Subcutaneous abdominal adipose tissue (tissue), 5 donors: ENCODE measurements around the gene CLPX.

Experiments
- H3K27ac ChIP-seq: one replicate; pipeline ENCODE4 v1.7.0; 2013; ENCODE audit warnings: low read depth, mild to moderate bottlenecking, inconsistent platforms, low read length, moderate library complexity
- H3K27me3 ChIP-seq, 5 donors: one replicate each; pipeline ENCODE4 v1.7.0; 2013; ENCODE audit warnings: low read length in 5 of 5, inconsistent platforms in 1 of 5; ENCODE audit not compliant: control insufficient read depth in 5 of 5, insufficient read depth in 4 of 5
- H3K36me3 ChIP-seq, 5 donors: one replicate each; pipeline ENCODE4 v1.7.0; 2013; ENCODE audit warnings: low read length in 5 of 5; ENCODE audit not compliant: control insufficient read depth in 5 of 5, insufficient read depth in 5 of 5
- H3K4me1 ChIP-seq, 5 donors: one replicate each; pipeline ENCODE4 v1.7.0; 2013; ENCODE audit warnings: low read length in 5 of 5, mild to moderate bottlenecking in 3 of 5, moderate library complexity in 1 of 5; ENCODE audit not compliant: control insufficient read depth in 5 of 5, insufficient read depth in 5 of 5
- H3K4me3 ChIP-seq, 5 donors: one replicate each; pipeline ENCODE4 v1.7.0; 2013; ENCODE audit warnings: low read length in 5 of 5, low read depth in 1 of 5
- H3K9ac ChIP-seq, 5 donors: one replicate each; pipeline ENCODE4 v1.7.0; 2013; ENCODE audit warnings: low read length in 5 of 5, mild to moderate bottlenecking in 4 of 5, moderate library complexity in 3 of 5
- H3K9me3 ChIP-seq, 5 donors: one replicate each; pipeline ENCODE4 v1.7.0; 2013; ENCODE audit warnings: low read length in 5 of 5; ENCODE audit not compliant: control insufficient read depth in 5 of 5
- donor health status: healthy.
- donor health status: healthy.
- donor health status: healthy.
- donor health status: healthy.
- donor health status: healthy.

CLPX gene

DNA sequence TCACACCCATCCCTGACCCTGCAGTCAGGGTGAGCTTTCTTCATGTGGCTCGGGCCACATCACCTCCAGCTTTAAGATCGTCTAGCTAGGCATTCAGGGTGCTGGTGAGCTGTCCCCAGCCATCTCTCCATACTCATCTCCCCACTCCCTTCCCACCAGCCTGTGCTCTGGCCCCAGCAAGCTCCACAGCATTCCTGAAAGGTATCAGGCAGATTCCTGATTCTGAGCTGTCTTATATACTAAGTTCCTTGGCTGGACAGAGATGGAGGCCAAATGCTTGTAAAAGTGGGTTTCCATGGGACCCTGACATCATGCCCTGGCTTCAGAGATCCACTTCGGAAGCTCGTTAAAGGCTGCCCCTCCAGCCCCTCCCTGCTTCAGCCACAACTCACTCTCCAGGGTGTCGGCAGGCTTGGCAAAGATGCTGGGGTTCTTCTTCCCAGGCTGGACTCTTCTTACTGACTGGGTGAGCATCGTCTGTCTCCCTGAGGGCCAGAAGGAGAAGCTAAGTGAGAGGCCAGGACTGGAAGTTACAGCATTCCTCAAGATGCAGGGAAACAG, 22.2 kb upstream of the CLPX start:
- no peak overlapping the region for H3K4me3 ChIP-seq
- H3K36me3 ChIP-seq, result no peaks in the 10 kb centered on the region
- H3K27ac ChIP-seq, result no peak overlapping the region
- H3K9me3 ChIP-seq, result no peaks in the 10 kb centered on the region
- H3K4me1 ChIP-seq, result peaks cover 4 to 19% (median 12%) of the 10 kb centered on the region in 5 donors
- H3K9ac ChIP-seq, result no peak overlapping the region
- H3K27me3 ChIP-seq, result no peaks in the 10 kb centered on the region

DNA sequence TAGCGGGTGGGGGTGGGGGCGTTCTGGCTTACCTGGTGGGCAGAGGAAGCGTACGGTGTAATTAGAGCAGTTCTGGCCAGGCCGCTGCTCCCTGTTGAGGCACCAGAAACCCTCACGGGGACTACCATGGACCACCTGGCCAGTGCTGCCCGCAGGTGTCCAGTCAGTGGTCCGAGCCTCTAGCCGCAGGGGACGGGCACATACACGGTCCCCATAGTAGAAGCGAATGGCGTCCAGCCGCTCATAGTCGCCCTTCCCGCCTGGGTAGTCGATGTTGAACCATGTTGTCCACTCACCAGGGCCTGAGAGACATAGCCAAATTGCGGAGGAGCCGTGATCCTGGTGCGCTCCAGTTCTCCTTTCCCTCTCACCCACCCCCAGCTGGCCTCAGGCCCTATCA, 21.6 kb upstream of the CLPX start:
- Histone ChIP-seq H3K9me3 (no peaks in the 10 kb centered on the region), H3K27ac (no peak overlapping the region), H3K36me3 (peaks cover 0 to 2% (median 0%) of the 10 kb centered on the region in 5 donors), H3K9ac (no peak overlapping the region), H3K27me3 (no peaks in the 10 kb centered on the region), H3K4me1 (peaks cover under 1 to 13% (median 6%) of the 10 kb centered on the region in 5 donors), H3K4me3 (no peak overlapping the region)

DNA sequence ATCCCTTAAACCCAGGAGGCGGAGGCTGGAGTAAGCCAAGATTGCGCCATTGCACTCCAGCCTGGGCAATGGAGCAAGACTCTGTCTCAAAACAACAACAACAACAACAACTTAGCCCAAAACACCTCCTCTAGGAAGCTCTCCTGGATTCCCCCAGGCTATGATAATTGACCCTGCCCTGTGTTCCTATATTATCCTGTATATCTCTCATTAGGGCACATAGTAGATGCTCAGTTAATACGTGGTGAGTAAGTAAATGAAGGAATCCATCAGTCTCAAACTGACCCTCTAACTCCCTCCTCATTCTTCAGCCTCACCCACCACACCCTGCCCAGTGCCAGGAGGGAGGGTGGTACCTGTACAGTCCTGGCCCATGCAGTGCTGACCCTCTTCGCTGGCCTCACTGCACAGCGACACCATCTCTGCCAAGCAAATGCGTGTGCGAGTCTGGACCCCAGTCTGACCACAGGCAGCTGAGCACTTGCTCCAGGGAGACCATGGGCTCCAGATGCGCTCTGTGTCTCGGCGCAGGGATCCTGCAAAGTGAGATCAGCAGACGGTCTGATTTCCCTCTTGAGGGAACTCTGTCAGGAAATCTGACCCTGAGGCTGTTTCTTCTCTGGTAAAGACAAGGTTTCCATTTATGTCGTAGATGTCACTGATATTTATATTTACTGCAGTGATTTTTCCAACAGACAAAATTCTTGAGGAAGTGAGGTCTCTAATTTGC, 20.0 kb upstream of the CLPX start:
- Histone ChIP-seq H3K4me1 (no peaks in the 10 kb centered on the region), H3K4me3 (no peak overlapping the region), H3K27ac (no peak overlapping the region), H3K36me3 (peaks cover 0 to 3% (median 0%) of the 10 kb centered on the region in 5 donors), H3K27me3 (no peaks in the 10 kb centered on the region), H3K9me3 (no peaks in the 10 kb centered on the region), H3K9ac (no peak overlapping the region)

DNA sequence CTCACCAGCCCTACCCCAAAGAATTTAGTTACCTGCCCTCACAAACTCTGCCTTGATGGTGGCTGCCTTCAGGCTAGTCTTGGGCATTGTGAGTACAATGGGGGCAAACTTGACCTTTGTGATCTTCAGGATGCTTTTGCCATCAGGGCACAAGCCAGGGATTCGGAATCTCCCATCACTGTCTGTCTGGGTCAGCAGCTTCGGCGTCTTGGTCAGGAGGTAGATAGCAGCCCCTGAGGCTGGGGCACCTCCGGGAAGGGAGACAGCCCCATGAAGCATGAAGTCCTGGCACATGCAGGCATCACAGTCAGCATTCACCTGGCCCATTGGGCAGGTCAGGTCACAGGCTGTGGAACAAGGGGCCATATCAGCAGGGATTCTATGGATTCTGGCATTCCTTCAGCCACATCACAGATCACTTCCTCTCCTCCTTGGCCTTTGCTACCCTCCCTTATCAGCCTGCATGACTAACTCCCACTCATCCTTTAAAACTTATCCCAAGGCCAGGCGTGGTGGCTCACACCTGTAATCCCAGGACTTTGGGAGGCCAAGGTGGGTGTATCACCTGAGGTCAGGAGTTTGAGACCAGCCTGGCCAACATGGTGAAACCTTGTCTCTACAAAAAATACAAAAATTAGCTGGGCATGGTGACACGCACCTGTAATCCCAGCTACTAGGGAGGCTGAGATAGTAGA, 19.2 kb upstream of the CLPX start:
- Histone ChIP-seq H3K27me3 (no peaks in the 10 kb centered on the region), H3K9ac (no peak overlapping the region), H3K27ac (no peak overlapping the region), H3K9me3 (no peaks in the 10 kb centered on the region), H3K36me3 (peaks cover 0 to 3% (median 0%) of the 10 kb centered on the region in 5 donors), H3K4me3 (no peak overlapping the region), H3K4me1 (no peaks in the 10 kb centered on the region)

DNA sequence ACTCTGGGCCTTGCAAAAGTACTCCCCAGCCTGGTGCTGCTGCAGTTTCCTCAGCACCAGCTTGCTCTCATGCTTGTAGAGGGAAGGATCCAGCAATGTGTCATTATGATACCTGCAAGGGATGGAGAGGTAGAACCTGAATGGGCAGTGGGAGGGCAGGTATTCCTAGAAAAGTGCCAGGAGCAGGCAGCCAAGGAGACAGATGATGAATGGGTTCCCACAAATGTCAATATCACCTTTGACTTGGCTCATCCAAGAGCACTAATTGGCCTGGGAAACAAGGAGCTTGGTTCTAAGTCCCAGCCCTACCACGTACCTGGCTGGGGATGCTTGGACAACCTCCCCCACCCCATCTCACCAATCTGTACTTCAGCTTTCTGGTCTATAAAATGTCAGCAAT, 16.8 kb upstream of the CLPX start:
- Histone ChIP-seq H3K4me3 (no peak overlapping the region), H3K9me3 (no peaks in the 10 kb centered on the region), H3K36me3 (peaks cover 0 to 10% (median 0%) of the 10 kb centered on the region in 5 donors), H3K27ac (no peak overlapping the region), H3K4me1 (peaks cover 0 to 3% (median 0%) of the 10 kb centered on the region in 5 donors), H3K9ac (no peak overlapping the region), H3K27me3 (no peaks in the 10 kb centered on the region)

DNA sequence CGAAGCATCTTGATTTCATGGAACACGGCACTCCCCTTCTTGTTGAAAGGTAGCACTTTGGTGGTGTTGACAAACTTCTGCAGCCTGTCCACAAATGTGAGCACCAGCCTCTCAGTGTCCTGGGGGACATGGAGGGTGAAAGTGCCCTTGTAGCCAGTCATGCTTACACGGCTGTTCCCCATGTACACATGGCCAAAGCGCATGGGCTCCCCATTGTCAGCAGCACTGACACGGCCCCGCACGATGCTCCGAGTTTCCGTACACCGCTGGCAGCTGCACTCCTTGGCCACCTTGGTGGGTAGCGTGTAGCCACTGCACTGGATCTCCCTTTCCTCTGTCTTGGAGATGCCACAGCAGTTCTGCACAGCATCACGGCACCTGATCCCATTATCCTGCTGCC, 13.4 kb upstream of the CLPX start:
- Histone ChIP-seq H3K4me3 (no peak overlapping the region), H3K9me3 (no peaks in the 10 kb centered on the region), H3K27me3 (no peaks in the 10 kb centered on the region), H3K9ac (no peak overlapping the region), H3K4me1 (peaks cover 0 to 14% (median 2%) of the 10 kb centered on the region in 5 donors), H3K27ac (no peak overlapping the region), H3K36me3 (peaks cover 0 to 11% (median 0%) of the 10 kb centered on the region in 5 donors)

- Histone ChIP-seq H3K4me1 (peaks cover 0 to 14% (median 2%) of the 10 kb centered on the region in 5 donors), H3K27ac (no peak overlapping the region), H3K36me3 (peaks cover 0 to 11% (median 0%) of the 10 kb centered on the region in 5 donors)
Measured at GRCh38 chr15:65197337-65197645, 12.1 kb upstream of the CLPX start.

DNA sequence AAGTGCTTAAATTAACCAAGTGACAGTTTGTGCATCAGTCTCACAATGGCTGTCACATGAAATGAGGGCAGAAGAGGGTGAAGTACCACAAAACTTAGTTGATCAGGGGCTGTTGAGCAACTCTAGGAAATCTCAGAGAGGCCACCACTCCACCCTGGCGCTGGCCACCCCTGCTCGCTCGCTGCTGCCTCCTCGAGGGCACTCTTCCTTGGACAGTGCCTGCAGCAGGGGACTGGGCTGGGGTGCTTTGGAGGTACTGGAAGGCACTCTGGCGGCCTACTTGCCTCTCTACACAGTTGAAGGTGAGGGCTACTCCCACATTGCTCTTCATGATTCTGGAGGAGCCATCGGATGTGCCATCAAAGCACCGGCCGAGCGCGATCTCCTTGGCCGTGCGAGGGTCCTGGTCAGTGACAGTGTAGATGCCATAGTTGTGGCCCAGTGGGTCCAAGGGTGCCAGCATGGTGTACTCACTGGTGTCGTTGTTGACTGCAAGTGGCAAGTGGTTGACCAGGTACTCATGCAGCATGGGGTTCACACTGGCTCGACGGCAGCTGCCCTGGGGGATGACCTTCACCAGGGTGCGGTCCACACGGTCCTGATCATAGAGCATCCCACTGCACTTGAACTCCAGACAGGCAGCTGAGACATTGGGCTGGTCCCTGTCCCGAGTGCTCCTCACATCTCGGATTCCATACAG, 11.6 kb upstream of the CLPX start:
- Histone ChIP-seq H3K9ac (no peak overlapping the region), H3K27ac (no peak overlapping the region), H3K9me3 (no peaks in the 10 kb centered on the region)

More at GRCh38 chr15:65197337-65197645, 12.1 kb upstream of the CLPX start:
- Histone ChIP-seq H3K9me3 (no peaks in the 10 kb centered on the region), H3K9ac (no peak overlapping the region), H3K27me3 (no peaks in the 10 kb centered on the region), H3K4me3 (no peak overlapping the region)

DNA sequence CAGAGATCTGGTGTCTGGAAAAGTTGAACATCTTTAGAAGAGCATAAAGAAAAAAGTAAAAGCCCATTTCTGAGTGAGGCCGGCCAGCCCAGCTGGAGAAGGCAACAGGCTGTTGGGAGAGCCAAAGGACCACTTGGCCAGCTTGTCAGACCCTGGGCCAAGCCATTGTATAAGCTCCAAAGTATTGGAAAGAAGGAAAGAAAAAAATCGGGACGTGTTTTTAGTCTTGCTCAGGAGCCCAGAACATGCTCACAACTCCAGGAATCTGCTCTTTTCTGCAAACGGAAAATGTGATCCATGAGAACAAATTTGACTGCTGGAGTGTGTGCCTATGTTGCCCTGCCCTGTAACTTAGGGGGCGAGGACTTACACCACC, 10.4 kb upstream of the CLPX start:
- Histone ChIP-seq H3K27me3 (no peaks in the 10 kb centered on the region), H3K27ac (no peak overlapping the region), H3K9me3 (no peaks in the 10 kb centered on the region), H3K36me3 (peaks cover 0 to 9% (median 0%) of the 10 kb centered on the region in 5 donors), H3K4me3 (no peak overlapping the region), H3K9ac (no peak overlapping the region), H3K4me1 (peaks cover 0 to 14% (median 2%) of the 10 kb centered on the region in 5 donors)

More for the DNA sequence above, 11.6 kb upstream of the CLPX start:
- H3K27me3 ChIP-seq, result no peaks in the 10 kb centered on the region
- H3K4me3 ChIP-seq, result no peak overlapping the region
- peaks cover 0 to 10% (median 0%) of the 10 kb centered on the region in 5 donors for H3K36me3 ChIP-seq
- H3K4me1 ChIP-seq, result peaks cover 0 to 14% (median 2%) of the 10 kb centered on the region in 5 donors
